WTC11 (cell line): Measurements from ENCODE around the gene CCBE1. TPM values are rescaled to one million over a fixed set of nuclear protein-coding genes. Genes with fewer than 3 reads are reported as not detected.

Experiments
- ATAC-seq: fragments of 200-7000 bp; cut with Tn5 transposase; 2 replicates; pipeline ENCODE4 v1.10.0; 2021; ENCODE audit warnings: mild to moderate bottlenecking, moderate library complexity
- CTCF ChIA-PET: fragments of 300-600 bp; sonication (Branson Sonifier 250); formaldehyde crosslinking; loops from one replicate; lab custom pipeline; 2021; ENCODE audit warnings: antibody characterized with exemption; lab: Charles Lee
- POLR2A ChIA-PET: fragments of 350-600 bp; sonication (Branson Sonifier 250); formaldehyde crosslinking; loops from one replicate; lab custom pipeline; 2021; ENCODE audit warnings: antibody characterized with exemption; lab: Charles Lee
- DNase-seq: peaks from one replicate; pipeline ENCODE4 v3.0.0; 2021; ENCODE audit warnings: low spot score
- H3K27ac Mint-ChIP-seq: 2 replicates; pipeline ENCODE4 v1.8.0; 2021; ENCODE audit warnings: mixed read lengths
- H3K27me3 Mint-ChIP-seq: 2 replicates; pipeline ENCODE4 v1.8.0; 2021; ENCODE audit warnings: low read depth, mild to moderate bottlenecking, moderate library complexity, mixed read lengths
- H3K36me3 Mint-ChIP-seq: 2 replicates; pipeline ENCODE4 v1.8.0; 2021; ENCODE audit warnings: mixed read lengths
- H3K4me1 Mint-ChIP-seq: 2 replicates; pipeline ENCODE4 v1.8.0; 2022; ENCODE audit warnings: mixed read lengths
- H3K4me3 Mint-ChIP-seq: 2 replicates; pipeline ENCODE4 v1.8.0; 2021; ENCODE audit warnings: mild to moderate bottlenecking, moderate library complexity, mixed read lengths
- H3K9me3 Mint-ChIP-seq: 2 replicates; pipeline ENCODE4 v1.8.0; 2021; ENCODE audit warnings: mixed read lengths
- AR ChIP-seq: fragments of 250-450 bp; sonication (Bioruptor Pico); IDR thresholded peaks from 2 replicates; pipeline ENCODE4 v1.9.0; 2021; ENCODE audit warnings: mild to moderate bottlenecking
- CREB1 ChIP-seq: sonication (generic); formaldehyde crosslinking; IDR thresholded peaks from 2 replicates; pipeline ENCODE4 v1.8.0; 2023; ENCODE audit warnings: mild to moderate bottlenecking, missing genetic modification reagents
- E2F5 ChIP-seq: sonication (generic); formaldehyde crosslinking; IDR thresholded peaks from 2 replicates; pipeline ENCODE4 v1.8.1; 2022; ENCODE audit warnings: mild to moderate bottlenecking, moderate library complexity, missing genetic modification reagents
- EMX1 ChIP-seq: fragments of 250-450 bp; sonication (Bioruptor Pico); IDR thresholded peaks from 2 replicates; pipeline ENCODE4 v1.8.0; 2021; ENCODE audit warnings: mild to moderate bottlenecking
- ERG ChIP-seq: fragments of 250-450 bp; sonication (Bioruptor Pico); IDR thresholded peaks from 2 replicates; pipeline ENCODE4 v1.8.0; 2021; ENCODE audit warnings: mild to moderate bottlenecking
- ESRRA ChIP-seq: sonication (generic); formaldehyde crosslinking; IDR thresholded peaks from 2 replicates; pipeline ENCODE4 v1.8.1; 2022; ENCODE audit warnings: mild to moderate bottlenecking, missing genetic modification reagents, borderline replicate concordance
- GTF2I ChIP-seq: fragments of 250-450 bp; sonication (Bioruptor Pico); conservative IDR thresholded peaks from 2 replicates; pipeline ENCODE4 v1.4.0; 2021; ENCODE audit warnings: mild to moderate bottlenecking
- HMGA2 ChIP-seq: fragments of 250-450 bp; sonication (Bioruptor Pico); IDR thresholded peaks from 2 replicates; pipeline ENCODE4 v1.4.0; 2021; ENCODE audit warnings: mild to moderate bottlenecking, moderate library complexity
- IRF1 ChIP-seq: sonication (generic); formaldehyde crosslinking; IDR thresholded peaks from 2 replicates; pipeline ENCODE4 v1.8.0; 2023; ENCODE audit warnings: missing genetic modification reagents
- NR1H2 ChIP-seq: sonication (generic); formaldehyde crosslinking; IDR thresholded peaks from 2 replicates; pipeline ENCODE4 v1.9.0; 2021; ENCODE audit warnings: mild to moderate bottlenecking, moderate library complexity, missing genetic modification reagents
- SMAD3 ChIP-seq: sonication (generic); formaldehyde crosslinking; IDR thresholded peaks from 2 replicates; pipeline ENCODE4 v1.8.0; 2022; ENCODE audit warnings: missing genetic modification reagents, mild to moderate bottlenecking, borderline replicate concordance
- USF1 ChIP-seq: sonication (generic); formaldehyde crosslinking; IDR thresholded peaks from 2 replicates; pipeline ENCODE4 v1.8.0; 2022; ENCODE audit warnings: mild to moderate bottlenecking, missing genetic modification reagents
- ZNF219 ChIP-seq: sonication (generic); formaldehyde crosslinking; IDR thresholded peaks from 2 replicates; pipeline ENCODE4 v1.8.0; 2023; ENCODE audit warnings: missing genetic modification reagents, mild to moderate bottlenecking, borderline replicate concordance
- ZNF512 ChIP-seq: sonication (generic); formaldehyde crosslinking; IDR thresholded peaks from 2 replicates; pipeline ENCODE4 v1.8.1; 2022; ENCODE audit warnings: missing genetic modification reagents, borderline replicate concordance
- ZNF532 ChIP-seq: fragments of 250-450 bp; sonication (Bioruptor Pico); IDR thresholded peaks from 2 replicates; pipeline ENCODE4 v1.9.0; 2021; ENCODE audit warnings: mild to moderate bottlenecking, borderline replicate concordance
- total RNA-seq: library from RNA; stranded (reverse); gene quantifications from 3 replicates; pipeline ENCODE4 v1.2.3, GENCODE V29; 2021

CCBE1 gene
- total RNA-seq, 1 experiment from 2014 or later = 9.7 TPM

- TF ChIP-seq ZNF532 (CRISPR knock-in tag) (no peak), GTF2I (no peak), NR1H2 (CRISPR knock-in tag) (no peak)
- TF ChIP-seq, all 79 proteins: peak for 0
Measured at GRCh38 chr18:59481436-59481835, 215.8 kb downstream of the CCBE1 start (continued).

GRCh38 chr18:59479776-59480175, 217.4 kb downstream of the CCBE1 start:
- no peak for DNase-seq
- Mint-ChIP-seq H3K4me1 (no peaks in the 10 kb centered on the region), H3K27ac (no peak overlapping the region), H3K9me3 (no peaks in the 10 kb centered on the region), H3K27me3 (no peaks in the 10 kb centered on the region; the same call in none of the 2 replicates), H3K36me3 (no peaks in the 10 kb centered on the region), H3K4me3 (no peak overlapping the region)
- ChIA-PET CTCF (no interaction called here), POLR2A (no interaction called here)
- ATAC-seq = no peak
- no peak for TF ChIP-seq AR (CRISPR knock-in tag)
- no peak for TF ChIP-seq USF1 (CRISPR knock-in tag)
- TF ChIP-seq E2F5 (CRISPR knock-in tag) = no peak
- no peak for TF ChIP-seq ESRRA (CRISPR knock-in tag)
- no peak for TF ChIP-seq IRF1 (CRISPR knock-in tag)
- no peak for TF ChIP-seq ZNF219 (CRISPR knock-in tag)
- no peak for TF ChIP-seq GTF2I
- no peak for TF ChIP-seq SMAD3

- no peak overlapping the region for H3K4me3 Mint-ChIP-seq
- no peaks in the 10 kb centered on the region for H3K4me1 Mint-ChIP-seq
- H3K36me3 Mint-ChIP-seq = peaks cover 3% of the 10 kb centered on the region; the same call in 1 of the 2 replicates
- ATAC-seq = no peak
- ChIA-PET CTCF (no interaction called here), POLR2A (no interaction called here)
- peaks cover 6% of the 10 kb centered on the region for H3K9me3 Mint-ChIP-seq
- no peak for DNase-seq
- no peak overlapping the region for H3K27ac Mint-ChIP-seq
- no peaks in the 10 kb centered on the region; the same call in none of the 2 replicates for H3K27me3 Mint-ChIP-seq
- no peak for TF ChIP-seq NR1H2 (CRISPR knock-in tag)
Measured at GRCh38 chr18:59478591-59478990, 218.6 kb downstream of the CCBE1 start.

GRCh38 chr18:59477849-59478248, 219.4 kb downstream of the CCBE1 start:
- peaks cover 3% of the 10 kb centered on the region; the same call in 1 of the 2 replicates for H3K36me3 Mint-ChIP-seq
- no peaks in the 10 kb centered on the region for H3K4me1 Mint-ChIP-seq
- ChIA-PET CTCF (no interaction called here), POLR2A (no interaction called here)
- no peaks in the 10 kb centered on the region; the same call in none of the 2 replicates for H3K27me3 Mint-ChIP-seq
- ATAC-seq (no peak), DNase-seq (no peak)
- no peak overlapping the region for H3K27ac Mint-ChIP-seq
- H3K4me3 Mint-ChIP-seq = no peak overlapping the region
- peaks cover 6% of the 10 kb centered on the region for H3K9me3 Mint-ChIP-seq
- TF ChIP-seq EMX1 (CRISPR knock-in tag) (no peak), ESRRA (CRISPR knock-in tag) (no peak), CREB1 (CRISPR knock-in tag) (no peak), HMGA2 (CRISPR knock-in tag) (no peak), E2F5 (CRISPR knock-in tag) (no peak), ZNF512 (CRISPR knock-in tag) (no peak), ERG (CRISPR knock-in tag) (no peak)
